ENCODE results near the gene POLD4.

The POLD4 gene

DNA sequence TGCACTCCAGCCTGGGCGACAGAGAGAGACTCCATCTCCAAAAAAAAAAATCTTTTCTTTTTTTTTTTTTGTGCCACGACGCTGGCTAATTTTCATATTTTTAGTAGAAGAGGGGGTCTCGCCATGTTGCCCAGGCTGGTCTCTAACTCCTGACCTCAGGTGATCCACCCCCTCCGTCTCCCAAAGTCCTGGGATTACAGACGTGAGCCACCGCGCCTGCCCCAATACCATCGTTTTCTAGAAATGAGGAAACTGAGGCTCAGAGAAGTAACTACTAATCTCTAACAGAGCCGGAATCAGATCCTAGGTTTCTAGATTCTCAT is 36.5 kb downstream of the POLD4 start:
- no peak for DNase-seq (ENCODE audit: low read depth)

DNA sequence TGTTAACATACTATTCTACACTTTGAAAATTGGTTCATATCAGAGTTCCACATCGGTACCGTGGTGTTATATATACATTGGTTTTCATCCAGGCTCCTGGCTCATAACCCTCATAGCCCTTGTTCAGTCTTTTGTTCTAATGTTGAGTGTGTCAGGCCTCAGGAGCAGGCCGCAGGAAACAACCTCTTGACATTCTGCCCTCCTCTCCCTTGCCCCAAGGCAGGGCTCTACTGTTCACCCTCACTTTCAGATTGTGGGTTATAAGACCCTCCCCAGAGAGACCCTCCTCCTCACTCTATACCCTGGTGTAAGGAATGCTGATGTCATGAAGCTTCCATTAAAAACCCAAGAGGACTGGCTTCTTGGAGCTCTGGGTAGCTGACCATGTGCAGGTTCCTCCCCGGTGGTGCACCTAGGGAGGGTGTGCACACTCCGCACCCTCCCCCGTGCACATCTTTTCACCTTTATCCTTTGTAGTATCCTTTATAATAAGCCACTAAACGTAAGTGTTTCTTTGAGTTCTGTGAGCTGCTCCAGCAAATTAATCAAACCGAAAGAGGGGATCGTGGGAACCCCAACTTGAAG is 37.9 kb downstream of the POLD4 start:
- no peak for DNase-seq (ENCODE audit: low read depth)

DNA sequence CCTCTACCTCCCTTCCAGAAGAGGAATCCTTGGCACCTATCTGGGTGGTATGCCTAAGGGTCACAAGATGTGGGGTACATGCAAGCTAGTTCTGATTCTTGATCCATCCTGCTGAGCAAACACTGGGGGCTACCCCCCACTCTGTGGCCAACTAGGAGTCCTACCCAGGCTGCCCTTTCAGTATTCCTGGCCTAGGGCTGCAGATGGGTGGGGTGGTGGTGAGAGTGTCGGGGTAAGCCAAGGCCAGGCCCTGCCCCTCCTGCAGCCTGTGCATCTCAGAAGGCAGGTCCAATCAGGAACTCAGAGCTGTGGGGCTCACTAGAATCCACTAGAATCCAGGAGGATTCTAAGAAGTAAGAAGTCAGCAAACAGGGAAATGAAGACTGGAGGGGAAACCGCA is 39.1 kb downstream of the POLD4 start:
- no peak for DNase-seq (ENCODE audit: low read depth)

DNA sequence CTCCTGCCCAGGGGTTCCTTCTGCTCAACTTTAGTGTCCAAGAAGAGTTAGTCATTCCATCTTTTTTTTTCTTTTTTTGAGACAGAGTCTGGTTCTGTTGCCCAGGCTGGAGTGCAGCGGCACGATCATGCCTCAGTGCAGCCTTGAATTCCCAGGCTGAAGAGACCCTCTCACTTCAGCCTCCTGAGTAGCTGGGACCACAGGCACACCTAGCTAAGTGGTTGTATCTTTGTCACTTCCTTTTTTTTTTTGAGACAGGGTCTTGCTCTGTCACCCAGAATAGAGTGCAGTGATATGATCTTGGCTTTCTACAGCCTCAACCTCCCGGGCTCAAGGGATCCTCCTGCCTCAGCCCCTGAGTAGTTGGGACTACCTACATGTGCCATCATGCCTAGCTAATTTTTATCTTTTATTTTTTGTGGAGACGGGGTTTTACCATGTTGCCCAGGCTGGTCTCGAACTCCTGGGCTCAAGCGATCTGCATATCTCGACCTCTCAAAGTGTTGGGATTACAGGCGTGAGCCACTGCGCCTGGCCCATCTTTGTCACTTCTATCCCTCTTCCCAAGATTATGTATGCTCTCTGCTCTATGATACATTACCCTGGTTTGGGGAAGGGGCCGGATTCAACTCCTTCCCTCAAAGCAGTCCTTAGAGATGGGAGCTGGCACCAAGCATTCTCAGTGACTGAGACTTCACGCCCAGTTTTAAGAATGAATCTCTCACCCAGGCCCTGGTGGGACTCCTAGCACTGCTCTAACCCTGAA is 40.0 kb downstream of the POLD4 start:
- DNase-seq (ENCODE audit: low read depth) = no peak

DNA sequence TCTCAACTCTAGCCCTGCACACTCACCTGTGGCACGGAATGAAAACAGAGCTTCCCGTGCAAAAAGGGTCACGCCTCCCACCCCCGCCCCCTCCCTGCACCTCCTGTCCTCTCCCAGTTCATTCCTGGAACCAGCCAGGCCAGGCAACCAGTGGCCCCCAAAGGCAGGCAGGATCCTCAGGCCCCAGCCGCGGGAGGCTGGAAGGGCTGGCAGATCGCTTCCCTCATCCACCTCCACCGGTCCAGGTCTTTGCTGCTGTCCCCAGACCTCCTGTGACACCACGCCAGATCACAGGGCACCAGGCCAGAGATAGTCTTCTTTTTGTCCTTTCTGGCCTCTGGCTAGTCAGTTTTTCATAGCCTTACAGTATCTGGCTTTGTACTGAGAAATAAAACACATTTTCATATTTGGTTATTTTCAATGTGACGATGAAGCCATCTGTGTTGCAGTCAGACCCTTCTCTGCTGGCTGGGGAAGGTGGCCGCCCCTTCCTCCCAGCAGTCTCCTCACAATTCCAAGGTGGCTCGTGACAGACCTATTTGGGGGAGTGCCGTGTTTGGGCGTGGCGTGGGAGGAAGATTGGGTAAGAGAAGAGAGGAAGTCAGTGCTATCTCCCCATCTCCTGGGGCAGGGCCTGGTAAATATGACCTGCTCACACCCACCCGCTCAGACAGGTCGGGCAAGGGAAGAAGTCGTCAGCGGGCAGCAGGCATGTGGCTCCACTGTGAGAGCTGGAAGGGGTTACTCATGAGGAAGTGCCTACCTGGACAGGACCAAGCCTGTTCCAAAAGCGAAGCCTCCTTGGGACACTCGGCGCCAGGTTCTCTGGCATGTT is 40.9 kb downstream of the POLD4 start:
- peak; percentile 51 for DNase-seq (ENCODE audit: low read depth)

DNA sequence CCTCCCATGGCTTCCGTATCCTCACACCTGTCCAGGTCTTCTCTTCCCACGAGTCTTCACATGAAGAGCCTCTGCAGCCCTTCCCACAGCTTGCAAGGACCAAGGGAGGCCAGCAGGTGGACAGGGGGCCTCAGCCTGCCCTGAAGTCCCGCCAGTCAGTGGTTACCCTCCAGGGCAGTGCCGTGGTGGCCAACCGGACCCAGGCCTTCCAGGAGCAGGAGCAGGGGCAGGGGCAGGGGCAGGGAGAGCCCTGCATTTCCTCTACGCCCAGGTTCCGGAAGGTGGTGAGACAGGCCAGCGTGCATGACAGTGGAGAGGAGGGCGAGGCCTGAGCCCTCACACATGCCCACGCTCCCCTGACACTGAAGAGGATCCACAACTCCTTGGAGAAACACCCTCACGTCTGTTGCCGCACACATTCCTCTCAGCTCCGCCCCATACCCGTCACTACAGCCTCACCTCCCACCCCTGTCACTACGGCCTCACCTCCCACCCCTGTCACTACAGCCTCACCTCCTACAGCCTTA is 41.7 kb downstream of the POLD4 start:
- no peak for DNase-seq (ENCODE audit: low read depth)

DNA sequence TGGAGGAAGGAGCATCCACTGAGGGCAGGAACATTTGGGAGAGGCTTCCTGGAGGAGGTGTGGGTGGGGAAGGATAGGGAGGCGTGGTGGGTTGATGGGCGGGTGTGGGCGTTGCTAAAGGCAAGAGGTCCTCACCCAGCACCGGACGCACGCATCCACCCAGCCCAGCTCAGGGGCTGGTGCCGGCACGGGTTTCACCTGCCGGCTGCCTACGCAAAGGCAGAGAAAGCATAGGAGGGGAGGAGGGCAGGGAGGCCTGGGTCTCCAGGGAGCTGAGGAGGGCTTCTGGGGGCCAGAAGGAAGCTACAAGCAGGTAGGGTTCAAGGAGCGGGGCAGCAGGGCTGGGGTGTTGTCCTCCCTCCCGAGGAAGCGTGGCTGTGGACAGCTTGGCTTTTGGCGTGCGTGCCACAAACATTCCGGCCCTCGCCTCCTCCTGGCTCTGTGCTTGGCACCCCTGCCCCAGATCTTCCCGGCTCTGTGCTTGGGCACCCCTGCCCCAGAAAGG is 42.2 kb downstream of the POLD4 start:
- no peak for DNase-seq (ENCODE audit: low read depth)

DNA sequence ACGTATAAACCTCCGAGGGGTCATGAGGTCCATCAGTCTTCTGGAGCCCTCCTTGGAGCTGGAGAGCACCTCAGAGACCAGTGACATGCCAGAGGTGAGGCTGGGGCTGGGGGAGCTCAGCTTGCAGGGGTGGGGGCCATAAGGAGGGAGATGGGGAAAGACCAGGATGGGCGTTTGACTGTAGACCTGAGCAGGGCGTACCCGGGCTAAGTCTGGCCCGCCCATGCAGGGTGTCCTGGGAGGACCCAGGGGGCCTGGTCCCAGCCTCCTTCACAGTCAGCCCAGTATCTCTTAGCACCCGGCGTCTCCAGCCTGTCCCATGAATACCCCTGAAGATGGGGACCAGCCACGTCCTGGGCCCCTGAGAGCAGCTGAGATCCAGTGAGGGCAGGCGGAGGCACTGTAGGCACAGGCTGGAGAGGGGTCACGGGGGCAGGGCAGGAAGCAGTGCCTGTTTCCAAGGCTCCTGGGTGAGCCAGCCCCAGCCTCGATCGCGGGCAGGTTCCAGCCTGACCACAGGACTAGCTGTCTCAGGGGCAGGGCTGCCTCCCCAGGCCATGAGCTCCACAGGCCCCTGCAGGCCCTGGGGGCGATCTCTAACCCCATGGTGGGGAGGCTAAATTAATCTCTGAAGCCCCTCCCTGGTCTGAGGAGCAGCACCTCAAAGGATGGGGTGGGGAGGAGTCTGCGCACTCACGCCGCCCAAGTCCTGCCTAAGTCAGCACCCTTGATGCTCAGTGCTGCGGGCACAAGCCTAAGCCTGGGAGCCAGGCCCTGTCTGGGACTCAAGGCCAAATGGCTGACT is 42.9 kb downstream of the POLD4 start:
- no peak for DNase-seq (ENCODE audit: low read depth)

DNA sequence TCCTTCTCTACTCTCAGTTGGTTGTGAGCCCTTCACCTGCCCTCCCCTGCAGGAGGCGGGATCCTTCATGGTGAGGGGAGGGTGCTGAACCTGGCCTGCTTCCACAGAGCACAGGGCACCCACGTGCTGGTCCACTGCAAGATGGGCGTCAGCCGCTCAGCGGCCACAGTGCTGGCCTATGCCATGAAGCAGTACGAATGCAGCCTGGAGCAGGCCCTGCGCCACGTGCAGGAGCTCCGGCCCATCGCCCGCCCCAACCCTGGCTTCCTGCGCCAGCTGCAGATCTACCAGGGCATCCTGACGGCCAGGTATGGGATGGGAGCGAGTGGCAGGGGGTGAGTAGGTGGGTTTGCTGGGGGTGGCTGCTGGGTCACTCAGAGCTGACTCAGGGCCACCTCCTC is 43.7 kb downstream of the POLD4 start:
- no peak for DNase-seq (ENCODE audit: low read depth)

DNA sequence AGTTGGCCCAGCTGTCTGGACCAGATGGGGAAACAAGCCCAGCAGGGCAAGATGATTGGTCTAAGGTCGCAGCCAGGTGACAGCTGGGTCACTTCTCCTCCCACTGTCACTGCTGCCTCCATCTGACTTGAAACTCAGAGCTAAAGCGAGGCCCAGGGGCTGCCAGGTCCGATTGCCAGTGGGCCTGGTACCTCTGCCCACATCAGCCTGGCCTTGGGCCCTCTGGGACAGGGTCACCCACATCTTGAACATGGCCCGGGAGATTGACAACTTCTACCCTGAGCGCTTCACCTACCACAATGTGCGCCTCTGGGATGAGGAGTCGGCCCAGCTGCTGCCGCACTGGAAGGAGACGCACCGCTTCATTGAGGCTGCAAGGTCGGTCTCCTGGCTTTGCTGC is 44.2 kb downstream of the POLD4 start:
- DNase-seq (ENCODE audit: low read depth) = no peak

DNA sequence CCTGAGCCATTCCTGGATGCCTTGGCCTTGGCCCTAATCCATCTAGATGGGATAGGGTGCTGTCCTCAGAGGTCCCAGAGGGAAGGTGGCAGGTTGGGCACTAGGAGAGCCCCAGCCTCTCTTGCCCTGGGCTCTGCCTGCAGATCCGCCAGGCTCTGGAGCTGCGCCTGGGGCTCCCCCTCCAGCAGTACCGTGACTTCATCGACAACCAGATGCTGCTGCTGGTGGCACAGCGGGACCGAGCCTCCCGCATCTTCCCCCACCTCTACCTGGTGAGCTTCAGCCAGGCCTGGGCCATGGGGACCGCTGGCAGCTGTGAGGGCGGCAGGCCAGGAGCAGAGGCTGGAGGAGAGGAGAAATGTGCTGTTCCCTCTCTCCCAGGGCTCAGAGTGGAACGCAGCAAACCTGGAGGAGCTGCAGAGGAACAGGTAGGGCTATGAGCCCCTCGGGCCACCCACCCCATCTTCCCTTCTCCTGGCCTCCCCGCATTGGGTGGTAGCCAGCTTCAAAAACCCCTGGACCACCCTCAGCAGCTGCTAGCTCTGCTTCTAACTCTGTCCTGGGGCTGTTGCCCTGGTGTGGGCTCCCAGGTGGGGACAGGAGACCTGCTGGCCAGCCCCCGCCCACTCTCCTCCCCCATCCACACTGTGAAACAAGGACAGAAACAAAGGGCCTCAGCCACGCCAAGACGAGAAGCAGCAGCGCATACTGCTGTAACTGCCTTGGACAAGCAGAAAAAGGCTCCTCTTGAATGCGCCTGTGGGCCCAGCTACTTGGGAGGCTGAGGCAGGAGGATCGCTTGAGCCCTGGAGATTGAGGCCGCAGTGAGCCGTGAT is 45.1 kb downstream of the POLD4 start:
- no peak for DNase-seq (ENCODE audit: low read depth)

DNA sequence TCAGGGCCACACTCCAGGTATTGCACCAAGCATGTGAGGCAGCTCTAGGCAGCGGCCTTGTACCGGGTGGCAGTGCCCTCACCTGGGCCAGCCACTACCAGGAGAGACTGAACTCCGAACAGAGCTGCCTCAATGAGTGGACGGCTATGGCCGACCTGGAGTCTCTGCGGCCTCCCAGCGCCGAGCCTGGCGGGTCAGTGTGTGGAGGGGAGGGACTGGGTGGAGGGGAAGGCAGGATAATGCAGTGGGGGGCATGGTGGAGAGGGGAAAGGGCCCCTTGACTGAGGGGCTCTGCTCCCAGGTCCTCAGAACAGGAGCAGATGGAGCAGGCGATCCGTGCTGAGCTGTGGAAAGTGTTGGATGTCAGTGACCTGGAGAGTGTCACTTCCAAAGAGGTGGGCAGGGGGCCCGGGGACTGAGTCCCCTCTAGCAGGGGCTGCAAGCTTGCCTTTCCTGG is 45.8 kb downstream of the POLD4 start:
- DNase-seq (ENCODE audit: low read depth) = no peak

DNA sequence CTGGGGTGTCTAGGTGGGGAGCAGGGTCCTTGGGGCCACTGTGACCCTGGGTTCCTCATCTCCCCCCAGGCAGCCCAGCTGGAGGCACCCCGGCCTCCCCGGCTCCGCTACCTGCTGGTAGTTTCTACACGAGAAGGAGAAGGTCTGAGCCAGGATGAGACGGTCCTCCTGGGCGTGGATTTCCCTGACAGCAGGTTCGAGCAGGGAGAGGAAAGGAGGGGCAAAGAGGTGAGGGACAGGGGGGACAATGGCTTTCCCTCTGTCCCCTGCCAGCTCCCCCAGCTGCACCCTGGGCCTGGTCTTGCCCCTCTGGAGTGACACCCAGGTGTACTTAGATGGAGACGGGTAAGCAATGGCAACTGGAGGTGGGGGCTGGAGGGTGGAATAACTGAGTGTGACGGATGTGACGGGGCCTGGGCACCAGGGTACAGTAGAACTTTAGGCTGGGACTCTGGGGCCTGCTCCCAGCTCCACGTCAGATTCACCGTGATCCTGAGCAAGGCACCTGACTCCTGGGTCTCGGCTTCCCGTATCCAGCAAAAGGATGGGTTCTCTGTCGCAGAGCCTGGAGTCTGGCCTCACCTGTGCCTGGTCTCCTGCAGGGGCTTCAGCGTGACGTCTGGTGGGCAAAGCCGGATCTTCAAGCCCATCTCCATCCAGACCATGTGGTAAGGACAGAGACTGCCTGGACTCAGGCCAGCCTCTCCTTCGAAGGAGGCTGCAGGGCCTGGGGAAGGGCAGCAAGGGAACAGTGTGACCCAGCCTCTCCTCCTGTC is 46.4 kb downstream of the POLD4 start:
- no peak for DNase-seq (ENCODE audit: low read depth)

DNA sequence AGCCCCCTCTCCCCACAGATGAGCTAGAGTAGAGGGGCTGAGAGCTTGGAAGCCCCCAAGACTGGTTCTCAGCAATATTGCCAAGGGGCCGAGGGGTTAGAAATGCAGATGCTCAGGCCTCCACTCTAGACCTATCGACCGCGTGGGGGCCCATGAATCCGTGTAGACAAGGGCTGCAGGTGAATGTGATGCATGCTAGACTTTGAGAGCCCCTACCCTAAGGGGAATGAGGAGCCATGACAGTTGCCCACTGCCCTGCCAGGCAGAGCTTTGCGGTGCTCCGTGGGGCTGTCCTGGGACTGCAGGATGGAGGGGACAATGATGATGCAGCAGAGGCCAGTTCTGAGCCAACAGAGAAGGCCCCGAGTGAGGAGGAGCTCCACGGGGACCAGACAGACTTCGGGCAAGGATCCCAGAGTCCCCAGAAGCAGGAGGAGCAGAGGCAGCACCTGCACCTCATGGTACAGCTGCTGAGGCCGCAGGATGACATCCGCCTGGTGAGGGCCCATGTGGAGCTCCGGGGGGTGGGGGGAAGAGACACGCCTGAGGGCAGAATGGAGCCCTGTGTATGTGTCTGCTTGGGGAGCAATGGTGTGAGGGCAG is 48.7 kb downstream of the POLD4 start:
- DNase-seq (ENCODE audit: low read depth) = no peak

DNA sequence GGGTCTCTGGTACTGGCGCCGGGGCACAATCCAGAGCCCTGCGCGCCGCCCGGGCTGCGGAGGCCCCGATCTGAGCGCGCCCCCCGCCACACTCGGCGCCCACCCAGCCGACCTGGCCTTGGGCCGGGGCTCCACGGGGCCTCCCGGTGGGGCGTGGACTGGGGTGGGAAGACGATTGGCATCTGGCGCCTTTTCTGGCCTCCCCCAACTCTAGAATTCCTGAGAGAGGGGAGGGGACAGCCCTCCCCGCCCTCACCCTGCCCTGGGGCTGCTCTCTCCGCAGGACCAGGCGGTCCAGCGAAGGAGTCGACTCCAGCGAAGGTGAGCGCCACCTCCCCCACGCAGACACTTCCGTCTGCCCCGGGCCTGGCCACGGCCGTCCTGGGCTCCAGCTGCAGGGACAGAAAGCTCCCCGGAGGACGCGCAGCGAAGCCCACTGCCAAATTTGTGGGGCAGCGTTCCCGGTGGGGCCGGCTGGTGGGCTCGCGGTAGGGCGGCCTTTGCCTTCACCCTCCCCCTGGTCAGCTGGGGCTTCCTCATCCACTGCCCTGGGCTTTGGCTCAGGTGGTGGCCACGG is 49.4 kb downstream of the POLD4 start:
- no peak for DNase-seq (ENCODE audit: low read depth)

DNA sequence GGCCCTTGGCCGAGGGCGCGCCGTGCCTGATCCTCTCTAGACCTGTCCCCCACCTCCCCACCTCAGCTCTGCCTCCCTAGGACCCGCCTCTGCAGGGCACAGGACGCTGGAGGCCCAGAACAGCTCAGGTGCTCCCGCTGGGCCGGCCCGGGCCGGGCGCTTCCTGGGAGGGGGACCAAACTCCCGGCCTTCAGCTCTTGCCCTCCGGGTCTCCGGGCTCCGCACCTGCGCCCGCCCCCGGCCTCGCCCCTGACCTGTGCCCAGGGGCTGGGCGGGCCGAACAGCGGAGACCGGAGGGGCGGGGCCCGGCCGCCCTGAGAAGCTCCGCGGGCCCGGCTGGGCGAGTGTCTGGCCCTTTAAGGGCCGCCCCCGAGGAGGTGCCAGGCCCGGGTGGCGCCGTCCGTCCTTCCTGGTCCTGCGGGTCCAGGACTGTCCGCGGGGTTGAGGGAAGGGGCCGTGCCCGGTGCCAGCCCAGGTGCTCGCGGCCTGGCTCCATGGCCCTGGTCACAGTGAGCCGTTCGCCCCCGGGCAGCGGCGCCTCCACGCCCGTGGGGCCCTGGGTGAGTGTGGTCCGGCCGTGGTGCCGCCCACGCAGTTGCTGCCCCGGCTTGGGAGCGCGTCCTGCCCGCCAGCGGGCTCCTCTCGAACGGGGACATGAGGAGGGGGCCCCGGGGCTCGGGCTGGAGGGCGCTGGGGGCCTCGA is 50.1 kb downstream of the POLD4 start, which contains the start of gene SSH3:
Gene SSH3, plus strand, starts transcription at position 399 of the 703 bp plus-strand sequence. Its CDS starts 96 bp downstream, at position 495.
- DNase-seq (ENCODE audit: low read depth) = no peak

DNA sequence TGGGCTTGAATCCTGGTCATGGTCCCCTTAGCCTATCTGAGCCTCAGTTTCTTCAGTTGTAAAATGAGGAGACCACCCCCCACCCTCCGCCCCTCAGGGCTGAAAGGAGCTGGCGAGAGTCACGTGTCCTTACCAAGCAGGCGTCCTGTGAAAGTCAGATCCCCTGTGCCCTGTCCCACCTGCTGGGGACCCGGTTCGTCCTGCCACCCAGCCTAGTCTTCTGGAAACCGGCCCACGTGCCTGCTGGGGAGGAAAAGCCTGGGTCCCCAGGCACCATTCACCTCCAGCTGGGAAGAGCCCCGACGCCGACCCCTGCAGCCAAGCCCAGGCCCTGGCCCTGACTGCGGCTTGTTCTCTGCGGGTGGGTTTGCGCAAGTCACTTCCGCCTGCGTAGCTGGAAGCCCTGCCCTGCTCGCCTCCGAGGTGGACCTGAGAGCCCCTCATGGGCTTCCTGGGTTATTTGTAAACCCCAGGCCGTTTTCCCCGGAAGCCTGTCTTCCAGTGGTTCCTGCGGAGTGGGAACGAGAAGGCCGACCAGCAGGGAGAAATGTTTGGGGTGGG is 50.7 kb downstream of the POLD4 start:
- no peak for DNase-seq (ENCODE audit: low read depth)

DNA sequence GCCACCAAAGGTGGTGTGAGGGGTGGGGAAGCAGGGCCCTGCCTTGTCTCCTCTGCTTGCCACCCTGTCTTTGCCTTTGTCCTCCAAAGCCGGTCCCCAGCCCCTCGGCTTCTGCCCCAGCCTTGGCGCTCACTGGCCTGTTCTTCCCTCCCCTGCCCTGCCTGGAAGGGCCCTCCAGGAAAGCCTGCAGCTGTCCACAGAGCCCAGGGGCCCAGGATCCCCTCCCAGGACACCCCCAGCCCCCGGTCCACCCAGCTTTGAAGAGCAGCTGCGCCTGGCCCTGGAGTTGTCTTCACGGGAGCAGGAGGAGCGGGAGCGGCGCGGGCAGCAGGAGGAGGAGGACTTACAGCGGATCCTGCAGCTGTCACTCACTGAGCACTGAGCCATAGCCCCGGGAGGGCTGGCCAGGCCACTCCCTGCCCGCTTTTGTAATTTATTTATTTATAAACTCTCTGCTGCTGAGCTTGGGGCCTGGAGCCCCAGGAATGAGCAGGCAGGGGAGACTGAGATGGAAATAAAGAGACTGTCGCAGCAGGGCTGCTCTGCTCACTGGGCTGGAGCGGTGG is 51.3 kb downstream of the POLD4 start:
- no peak for DNase-seq (ENCODE audit: low read depth)
